Stimulated activated CD4-positive, alpha-beta T cell treated with anti-CD3 and anti-CD28 coated beads, Interleukin-12 subunit alpha, Interleukin-12 subunit beta, amount 100 ng/mL, for 4 hours (primary cell): Measurements from ENCODE around the gene SPATA19.

Experiments used
- DNase-seq: peaks from one replicate; pipeline ENCODE4 v3.0.0-alpha.2; 2020

SPATA19 gene

DNA sequence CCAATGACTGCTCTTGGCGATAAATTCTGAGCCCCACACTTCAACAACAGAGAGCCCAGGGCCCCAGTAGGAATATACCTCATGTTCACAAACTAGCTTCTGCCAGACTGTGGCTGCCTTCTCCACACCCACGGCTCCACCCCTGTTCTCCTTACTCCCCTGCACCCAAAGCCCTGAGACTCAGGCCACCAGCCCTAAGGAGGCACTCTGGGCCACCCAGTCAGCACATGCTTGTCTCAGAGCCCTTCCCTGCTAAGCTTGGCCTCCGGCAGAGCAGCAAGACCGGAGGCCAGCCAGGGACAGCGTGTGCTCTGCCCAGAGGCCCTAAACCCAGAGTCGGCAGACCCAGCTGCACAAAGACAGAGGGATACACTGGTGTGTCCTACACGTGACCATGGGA, 27.9 kb downstream of the SPATA19 start:
- no peak for DNase-seq

DNA sequence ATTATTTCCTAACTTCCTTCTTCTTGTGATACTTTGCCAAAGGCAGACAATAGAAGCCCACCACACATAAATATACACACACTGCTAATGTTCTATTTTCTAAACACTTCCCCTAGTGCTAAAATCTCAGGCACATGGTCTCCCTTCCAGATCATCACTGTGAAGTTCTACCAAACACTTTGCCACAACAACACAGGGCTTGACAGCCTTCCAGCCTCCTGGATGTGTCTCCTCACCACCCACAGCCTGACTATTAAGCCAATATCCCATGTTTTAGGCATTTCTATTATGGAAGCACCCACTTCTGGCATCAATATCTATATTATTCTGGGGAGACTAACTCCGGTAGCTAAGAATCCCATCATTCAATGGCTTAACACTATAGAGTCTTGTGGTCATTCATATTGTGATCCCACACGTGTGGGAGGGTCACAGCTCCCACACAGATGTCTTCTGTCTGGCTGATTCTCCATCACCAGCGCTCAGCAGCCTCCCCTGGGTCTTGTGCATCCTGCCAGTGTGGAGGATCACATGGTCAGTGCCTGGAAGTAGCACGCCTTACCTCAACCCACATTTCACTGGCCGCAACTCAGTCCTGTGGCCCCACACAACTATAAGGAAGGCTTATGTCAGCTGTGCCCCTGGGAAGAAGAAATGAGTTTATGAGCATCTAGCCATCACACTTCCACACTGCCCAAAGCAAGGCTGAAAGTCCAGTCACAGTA, 29.0 kb downstream of the SPATA19 start:
- no peak for DNase-seq

GRCh38 chr11:133815636-133816035, 29.7 kb downstream of the SPATA19 start:
- no peak for DNase-seq

DNA sequence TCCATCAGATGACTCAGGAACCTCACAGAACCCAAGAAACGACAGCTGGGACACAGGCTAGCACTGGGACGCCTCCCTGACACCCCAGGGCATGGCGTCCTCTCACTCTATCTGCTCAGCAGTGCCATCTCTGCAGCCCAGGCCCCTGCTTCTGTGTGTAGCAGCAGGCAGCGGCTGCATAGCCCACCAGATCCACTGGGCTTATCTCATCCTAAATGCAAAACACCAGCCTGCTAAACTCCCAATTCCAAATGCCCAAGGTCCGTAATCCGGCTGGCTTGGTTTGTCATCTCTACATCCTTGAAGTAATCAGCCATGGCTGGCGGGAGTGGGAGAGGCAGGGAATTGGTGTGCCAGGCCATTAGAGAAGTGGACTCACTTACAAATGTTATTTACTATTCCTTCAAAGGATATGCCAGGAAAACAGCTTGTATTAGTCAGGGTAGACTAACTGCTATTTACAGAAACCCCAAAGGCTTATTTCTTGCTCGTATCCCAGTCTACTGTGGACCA, 30.7 kb downstream of the SPATA19 start:
- no peak for DNase-seq

DNA sequence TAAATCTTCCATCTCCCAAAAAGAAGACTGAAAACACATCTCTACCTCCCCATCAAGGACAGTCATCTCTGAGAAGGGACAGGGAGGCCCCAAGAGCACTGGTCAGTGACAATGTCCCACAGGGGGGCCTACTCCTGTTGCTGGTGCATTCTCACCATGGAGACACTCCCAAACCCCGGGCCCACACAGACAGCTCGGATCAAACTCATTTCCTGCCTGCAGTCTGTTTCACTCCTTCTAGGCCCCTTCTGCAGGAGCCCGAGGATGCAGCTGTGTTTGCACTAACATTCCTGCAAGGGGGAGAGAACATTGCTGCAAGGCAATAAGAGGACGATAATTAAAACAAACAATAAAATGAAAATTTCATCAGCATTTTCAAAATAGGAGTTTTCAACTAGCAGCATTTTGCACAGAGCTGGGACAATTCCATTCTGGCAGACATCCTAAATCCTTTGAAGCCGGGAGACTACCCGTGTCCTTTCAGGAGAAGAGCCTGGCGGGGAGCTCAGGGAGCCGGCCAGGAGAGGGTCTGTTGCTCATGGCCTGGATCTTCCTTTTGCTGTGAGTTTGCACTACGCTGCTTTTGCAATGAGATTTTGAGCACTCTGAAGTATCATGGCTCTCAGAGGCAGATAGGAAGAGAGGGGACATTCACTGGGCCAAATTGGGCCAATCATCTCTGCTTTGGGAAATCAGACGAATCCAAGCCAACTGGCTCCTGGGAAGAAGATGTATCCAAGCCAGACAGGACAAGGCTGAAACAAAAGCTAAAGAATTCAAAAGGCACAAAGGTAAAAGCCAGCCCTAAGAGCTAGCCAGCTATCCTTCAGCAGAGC, 33.2 kb downstream of the SPATA19 start:
- DNase-seq: no peak

- no peak for DNase-seq
Measured at GRCh38 chr11:133810766-133811165, 34.5 kb downstream of the SPATA19 start.

DNA sequence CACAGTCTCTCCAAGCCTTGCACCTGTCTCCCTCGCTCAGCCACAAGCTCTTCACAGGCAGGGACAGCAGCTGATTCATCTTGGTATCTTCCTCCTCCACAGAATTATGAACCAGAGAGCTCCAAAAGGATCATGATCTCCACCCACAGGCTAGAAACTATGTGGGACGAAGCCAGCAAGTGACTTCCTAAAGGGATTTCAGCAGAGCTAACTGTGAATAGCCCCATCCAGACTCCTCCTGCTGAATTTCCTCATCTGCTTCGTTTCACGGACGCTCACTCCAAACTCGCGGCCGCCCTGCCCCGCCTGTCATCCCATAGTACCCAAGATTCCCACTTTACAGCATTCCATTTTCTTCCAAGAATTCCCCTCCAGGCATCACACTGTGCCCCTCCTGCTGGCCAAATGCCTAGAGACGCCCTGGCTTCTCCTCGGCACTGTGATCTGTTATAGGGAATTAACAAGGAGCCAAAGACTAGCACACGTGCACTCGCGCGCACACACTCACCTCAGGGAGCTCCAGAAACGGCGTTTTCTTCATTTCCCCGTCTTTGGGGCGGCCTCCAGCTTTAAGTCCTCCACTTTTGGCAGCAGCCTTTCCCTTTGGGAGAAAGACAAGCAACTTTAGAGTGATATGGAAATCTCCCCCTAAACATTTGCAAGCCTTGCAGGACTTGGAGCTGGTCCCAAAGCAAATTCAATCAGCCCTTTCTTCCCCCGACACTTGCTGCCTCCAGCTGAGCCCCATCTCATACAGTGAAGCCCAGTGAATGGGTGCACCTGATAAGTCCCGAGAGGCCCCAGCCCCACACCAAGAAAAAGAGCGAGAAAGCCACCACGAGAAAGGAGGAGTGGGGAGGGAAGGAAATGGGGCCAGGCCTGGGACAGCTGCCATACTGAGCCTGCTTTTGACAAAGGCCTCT, 35.5 kb downstream of the SPATA19 start:
- DNase-seq: no peak

DNA sequence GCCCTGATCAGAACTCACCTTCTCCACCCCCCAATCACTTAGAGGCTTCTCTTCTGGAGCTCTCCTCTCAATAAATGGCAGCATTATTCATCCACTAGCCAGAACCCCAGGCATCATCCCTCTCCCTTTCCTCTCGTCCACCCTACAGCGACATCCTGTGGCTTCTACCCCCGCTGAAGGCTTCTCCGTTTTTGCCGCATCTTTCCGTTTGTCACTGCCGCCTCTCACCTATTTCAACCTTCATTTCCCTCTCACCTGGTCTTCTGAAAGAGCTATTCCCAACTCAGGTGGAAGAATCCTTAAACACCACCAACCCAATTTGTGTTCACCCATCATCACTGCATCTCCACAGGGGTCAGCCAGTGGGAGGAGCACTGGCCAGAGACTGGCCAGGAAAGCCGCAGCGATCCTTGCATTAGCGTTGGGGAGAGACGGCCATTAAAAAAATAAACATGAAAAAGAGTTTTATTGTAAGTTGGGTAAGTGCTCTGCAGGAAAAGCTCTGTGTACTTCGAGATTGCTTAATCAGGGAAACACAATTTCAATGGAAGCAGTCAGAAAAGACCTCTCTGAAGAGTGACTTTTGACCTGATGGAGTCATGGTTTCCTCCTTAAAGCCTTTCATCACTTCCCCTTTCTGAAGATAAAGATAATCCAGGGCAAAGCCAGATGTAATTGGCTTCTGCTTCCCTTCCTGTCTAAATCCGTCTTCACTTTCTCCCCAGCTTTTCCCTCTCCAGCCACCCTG, 36.7 kb downstream of the SPATA19 start:
- DNase-seq: no peak

GRCh38 chr11:133803026-133803425, 42.3 kb downstream of the SPATA19 start:
- DNase-seq: no peak

DNA sequence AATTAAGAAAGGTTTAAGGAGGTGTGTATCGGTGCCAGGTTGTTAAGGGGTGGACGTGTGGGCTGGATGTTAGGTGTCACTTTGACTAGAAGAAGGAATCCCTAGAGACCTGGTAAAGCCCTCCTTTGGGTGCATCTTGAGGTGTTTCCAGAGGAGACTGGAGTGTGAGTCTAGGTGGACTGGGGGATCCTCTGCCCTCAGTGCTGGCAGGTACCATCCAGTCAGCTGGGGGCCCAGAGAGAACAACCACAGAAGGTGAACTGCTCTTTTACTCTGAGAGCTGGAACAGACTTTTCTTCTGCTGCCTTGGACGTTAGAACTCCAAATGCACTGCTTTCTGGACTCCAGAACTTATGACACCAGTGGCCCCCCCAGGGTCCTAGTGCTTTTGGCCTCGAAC, 44.0 kb downstream of the SPATA19 start:
- DNase-seq: no peak

GRCh38 chr11:133800666-133801065, 44.6 kb downstream of the SPATA19 start:
- no peak for DNase-seq

DNA sequence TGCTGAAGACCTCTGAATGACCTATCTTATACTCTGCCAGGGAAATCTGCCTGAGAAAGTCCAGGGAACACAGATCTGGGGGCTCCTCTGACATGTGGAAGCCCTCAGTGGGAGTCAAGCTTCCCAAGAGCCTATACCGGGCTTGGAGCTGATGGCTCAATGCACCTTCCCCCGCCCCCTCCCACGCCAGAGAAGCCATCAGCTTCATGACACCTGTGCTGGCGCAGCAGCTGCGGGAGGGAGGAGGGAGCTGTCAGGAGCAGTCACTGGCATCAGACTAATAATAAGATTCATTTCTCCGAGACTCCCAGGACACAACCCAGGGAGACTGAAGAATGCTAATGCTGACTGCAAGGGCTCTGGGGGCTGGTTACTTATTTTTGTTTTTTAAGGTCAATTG, 47.8 kb downstream of the SPATA19 start:
- DNase-seq: no peak

GRCh38 chr11:133796043-133796795, 49.1 kb downstream of the SPATA19 start:
- DNase-seq: no peak

- no peak for DNase-seq
Measured at GRCh38 chr11:133795088-133795487, 50.2 kb downstream of the SPATA19 start.

DNA sequence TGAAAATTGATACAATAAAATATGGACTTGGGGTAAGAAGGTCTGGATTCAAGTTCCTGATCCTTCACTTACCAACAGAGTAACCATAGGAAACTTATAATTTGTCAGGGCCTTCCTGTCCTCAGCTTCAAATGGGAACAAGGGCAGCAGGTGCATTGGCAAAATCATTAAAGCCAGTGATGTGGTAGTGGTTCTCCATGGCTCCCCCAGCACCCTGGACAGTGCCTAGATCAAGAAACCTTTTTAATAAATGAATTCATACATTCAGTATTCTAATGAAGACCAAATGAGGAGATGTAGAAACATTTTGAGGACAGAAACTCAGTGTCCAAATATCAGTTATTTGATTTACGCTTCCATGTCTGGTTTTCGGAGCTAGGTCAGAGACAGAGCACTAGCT, 51.1 kb downstream of the SPATA19 start:
- no peak for DNase-seq

DNA sequence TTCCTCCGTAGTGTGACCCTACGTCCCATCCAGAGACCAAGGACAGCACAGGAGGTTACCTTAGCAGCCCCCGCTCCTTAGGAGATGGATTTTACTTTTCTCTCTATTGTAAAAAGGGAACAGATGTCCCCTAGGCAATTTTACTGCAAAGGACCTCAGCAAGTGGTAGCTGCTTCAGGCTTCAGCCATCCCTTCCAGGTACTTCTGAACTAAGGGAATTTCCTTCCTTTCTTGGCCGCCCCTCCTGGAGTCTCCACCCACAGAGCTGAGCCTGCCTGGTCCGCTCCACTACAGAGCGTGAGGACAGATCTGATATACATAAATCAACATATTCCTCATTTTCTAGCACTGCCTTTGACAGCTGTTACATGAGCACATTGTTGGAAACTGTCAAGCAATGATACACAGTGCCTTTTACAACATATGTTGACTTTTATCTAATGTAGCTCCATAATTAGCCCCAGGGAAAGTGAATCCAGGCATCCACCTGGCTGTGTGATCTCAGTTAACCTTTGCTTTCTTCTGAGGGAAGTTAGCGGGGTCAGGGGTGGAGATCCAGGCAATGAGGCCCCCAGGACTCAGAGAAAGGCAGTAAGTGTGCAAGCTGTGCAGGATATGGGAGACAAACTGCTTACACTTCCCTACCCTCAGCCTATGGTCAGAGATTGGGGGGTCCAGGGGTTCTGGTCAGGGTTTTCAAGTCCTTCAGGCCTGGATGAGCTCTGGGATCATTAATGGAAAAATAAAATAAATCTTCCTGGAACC, 51.9 kb downstream of the SPATA19 start:
- no peak for DNase-seq

- DNase-seq: no peak
Measured at GRCh38 chr11:133790995-133791394, 54.3 kb downstream of the SPATA19 start.
